WTC11 (cell line): ENCODE results near the gene TNS3.

Experiments
- CBFB ChIP-seq: sonication (generic); formaldehyde crosslinking; IDR thresholded peaks from 2 replicates; pipeline ENCODE4 v1.8.1; 2022; ENCODE audit warnings: mild to moderate bottlenecking, low read depth, missing genetic modification reagents
- HMGXB4 ChIP-seq: sonication (generic); formaldehyde crosslinking; IDR thresholded peaks from 2 replicates; pipeline ENCODE4 v1.8.1; 2023; ENCODE audit warnings: mild to moderate bottlenecking, moderate library complexity, missing genetic modification reagents
- JUN ChIP-seq: sonication (generic); formaldehyde crosslinking; IDR thresholded peaks from 2 replicates; pipeline ENCODE4 v1.8.0; 2023; ENCODE audit warnings: mild to moderate bottlenecking, missing genetic modification reagents
- SMAD3 ChIP-seq: sonication (generic); formaldehyde crosslinking; IDR thresholded peaks from 2 replicates; pipeline ENCODE4 v1.8.0; 2022; ENCODE audit warnings: missing genetic modification reagents, mild to moderate bottlenecking, borderline replicate concordance
- SMAD4 ChIP-seq: sonication (generic); formaldehyde crosslinking; IDR thresholded peaks from 2 replicates; pipeline ENCODE4 v1.8.0; 2022; ENCODE audit warnings: mild to moderate bottlenecking, missing genetic modification reagents
- SOX15 ChIP-seq: fragments of 250-450 bp; sonication (Bioruptor Pico); IDR thresholded peaks from 2 replicates; pipeline ENCODE4 v1.9.0; 2021; ENCODE audit warnings: mild to moderate bottlenecking
- ZNF121 ChIP-seq: sonication (generic); formaldehyde crosslinking; IDR thresholded peaks from 2 replicates; pipeline ENCODE4 v1.8.0; 2023; ENCODE audit warnings: missing genetic modification reagents
- ZNF138 ChIP-seq: sonication (generic); formaldehyde crosslinking; conservative IDR thresholded peaks from 2 replicates; pipeline ENCODE4 v1.8.1; 2022; ENCODE audit warnings: mild to moderate bottlenecking, moderate library complexity, missing genetic modification reagents
- ZSCAN18 ChIP-seq: fragments of 250-450 bp; sonication (Bioruptor Pico); IDR thresholded peaks from 2 replicates; pipeline ENCODE4 v2.1.2; 2022; ENCODE audit warnings: mild to moderate bottlenecking, moderate library complexity
- TF ChIP-seq, protein P1 (sequence below): fragments of 200-600 bp; IDR thresholded peaks from 2 replicates; pipeline ENCODE4 v1.8.0; 2022; ENCODE audit warnings: antibody characterized with exemption
- TF ChIP-seq, protein P2 (sequence below): sonication (generic); formaldehyde crosslinking; IDR thresholded peaks from 2 replicates; pipeline ENCODE4 v1.8.1; 2023; ENCODE audit warnings: mild to moderate bottlenecking, missing genetic modification reagents, moderate library complexity
- TF ChIP-seq, protein P3 (sequence below): sonication (generic); formaldehyde crosslinking; IDR thresholded peaks from 2 replicates; pipeline ENCODE4 v1.8.1; 2022; ENCODE audit warnings: mild to moderate bottlenecking, moderate library complexity, missing genetic modification reagents

DNA sequence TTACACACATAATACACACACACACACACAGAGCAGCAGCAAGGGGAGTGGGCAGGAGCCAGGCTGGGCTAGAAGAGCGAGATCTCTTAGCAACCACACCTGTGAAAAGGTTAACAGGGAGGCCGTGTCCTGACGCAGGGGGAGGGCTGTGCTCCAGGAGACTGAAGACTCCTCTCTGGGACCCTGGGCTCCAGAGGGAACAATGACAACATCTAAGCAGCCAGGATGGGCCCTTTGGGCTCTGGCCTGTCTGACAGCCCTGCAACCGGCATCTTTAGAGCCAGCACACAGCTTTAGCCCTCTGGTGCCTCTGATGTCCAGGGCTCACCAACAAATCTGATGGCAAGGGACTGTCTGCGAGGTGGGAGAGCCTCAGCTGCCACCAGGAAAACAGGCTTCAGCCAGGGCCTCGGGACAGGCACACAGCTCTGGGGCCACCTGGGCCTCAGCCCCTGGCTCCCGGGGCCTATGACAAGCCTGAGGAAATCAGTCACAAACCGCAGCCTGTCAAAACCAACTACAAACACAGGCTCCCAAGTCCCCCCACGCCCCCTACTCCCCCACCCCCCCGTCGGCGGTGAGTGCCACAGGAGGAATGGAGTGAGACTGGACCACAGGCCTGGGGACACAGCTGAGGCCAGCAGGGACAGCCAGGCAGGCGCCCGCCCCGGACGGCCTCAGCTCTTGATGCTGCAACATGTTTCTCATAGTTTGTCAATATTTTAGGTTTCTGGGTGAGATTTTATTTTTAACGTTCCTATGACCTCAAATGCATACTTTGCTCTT lies 102.8 kb downstream of the TNS3 start:
- TF ChIP-seq, protein P1, sequence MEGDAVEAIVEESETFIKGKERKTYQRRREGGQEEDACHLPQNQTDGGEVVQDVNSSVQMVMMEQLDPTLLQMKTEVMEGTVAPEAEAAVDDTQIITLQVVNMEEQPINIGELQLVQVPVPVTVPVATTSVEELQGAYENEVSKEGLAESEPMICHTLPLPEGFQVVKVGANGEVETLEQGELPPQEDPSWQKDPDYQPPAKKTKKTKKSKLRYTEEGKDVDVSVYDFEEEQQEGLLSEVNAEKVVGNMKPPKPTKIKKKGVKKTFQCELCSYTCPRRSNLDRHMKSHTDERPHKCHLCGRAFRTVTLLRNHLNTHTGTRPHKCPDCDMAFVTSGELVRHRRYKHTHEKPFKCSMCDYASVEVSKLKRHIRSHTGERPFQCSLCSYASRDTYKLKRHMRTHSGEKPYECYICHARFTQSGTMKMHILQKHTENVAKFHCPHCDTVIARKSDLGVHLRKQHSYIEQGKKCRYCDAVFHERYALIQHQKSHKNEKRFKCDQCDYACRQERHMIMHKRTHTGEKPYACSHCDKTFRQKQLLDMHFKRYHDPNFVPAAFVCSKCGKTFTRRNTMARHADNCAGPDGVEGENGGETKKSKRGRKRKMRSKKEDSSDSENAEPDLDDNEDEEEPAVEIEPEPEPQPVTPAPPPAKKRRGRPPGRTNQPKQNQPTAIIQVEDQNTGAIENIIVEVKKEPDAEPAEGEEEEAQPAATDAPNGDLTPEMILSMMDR: no peak
- no peak for TF ChIP-seq SMAD4
- no peak for TF ChIP-seq ZNF121 (CRISPR knock-in tag)
- no peak for TF ChIP-seq SMAD3 (CRISPR knock-in tag)
- TF ChIP-seq, protein P2, sequence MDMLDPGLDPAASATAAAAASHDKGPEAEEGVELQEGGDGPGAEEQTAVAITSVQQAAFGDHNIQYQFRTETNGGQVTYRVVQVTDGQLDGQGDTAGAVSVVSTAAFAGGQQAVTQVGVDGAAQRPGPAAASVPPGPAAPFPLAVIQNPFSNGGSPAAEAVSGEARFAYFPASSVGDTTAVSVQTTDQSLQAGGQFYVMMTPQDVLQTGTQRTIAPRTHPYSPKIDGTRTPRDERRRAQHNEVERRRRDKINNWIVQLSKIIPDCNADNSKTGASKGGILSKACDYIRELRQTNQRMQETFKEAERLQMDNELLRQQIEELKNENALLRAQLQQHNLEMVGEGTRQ (CRISPR knock-in tag): no peak
- no peak for TF ChIP-seq SOX15
- TF ChIP-seq, protein P3, sequence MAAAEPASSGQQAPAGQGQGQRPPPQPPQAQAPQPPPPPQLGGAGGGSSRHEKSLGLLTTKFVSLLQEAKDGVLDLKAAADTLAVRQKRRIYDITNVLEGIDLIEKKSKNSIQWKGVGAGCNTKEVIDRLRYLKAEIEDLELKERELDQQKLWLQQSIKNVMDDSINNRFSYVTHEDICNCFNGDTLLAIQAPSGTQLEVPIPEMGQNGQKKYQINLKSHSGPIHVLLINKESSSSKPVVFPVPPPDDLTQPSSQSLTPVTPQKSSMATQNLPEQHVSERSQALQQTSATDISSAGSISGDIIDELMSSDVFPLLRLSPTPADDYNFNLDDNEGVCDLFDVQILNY: no peak
- TF ChIP-seq ZSCAN18: no peak
- no peak for TF ChIP-seq CBFB (CRISPR knock-in tag)
- TF ChIP-seq ZNF138 (CRISPR knock-in tag): no peak
- no peak for TF ChIP-seq HMGXB4 (CRISPR knock-in tag)
- no peak for TF ChIP-seq JUN (CRISPR knock-in tag)
